ENCODE data around the gene PAPPA. TPM values are rescaled to one million over a fixed set of nuclear protein-coding genes. Genes with fewer than 3 reads are reported as not detected.

The PAPPA gene
- total RNA-seq, 1 experiment from 2014 or later: 0.05 TPM

DNA sequence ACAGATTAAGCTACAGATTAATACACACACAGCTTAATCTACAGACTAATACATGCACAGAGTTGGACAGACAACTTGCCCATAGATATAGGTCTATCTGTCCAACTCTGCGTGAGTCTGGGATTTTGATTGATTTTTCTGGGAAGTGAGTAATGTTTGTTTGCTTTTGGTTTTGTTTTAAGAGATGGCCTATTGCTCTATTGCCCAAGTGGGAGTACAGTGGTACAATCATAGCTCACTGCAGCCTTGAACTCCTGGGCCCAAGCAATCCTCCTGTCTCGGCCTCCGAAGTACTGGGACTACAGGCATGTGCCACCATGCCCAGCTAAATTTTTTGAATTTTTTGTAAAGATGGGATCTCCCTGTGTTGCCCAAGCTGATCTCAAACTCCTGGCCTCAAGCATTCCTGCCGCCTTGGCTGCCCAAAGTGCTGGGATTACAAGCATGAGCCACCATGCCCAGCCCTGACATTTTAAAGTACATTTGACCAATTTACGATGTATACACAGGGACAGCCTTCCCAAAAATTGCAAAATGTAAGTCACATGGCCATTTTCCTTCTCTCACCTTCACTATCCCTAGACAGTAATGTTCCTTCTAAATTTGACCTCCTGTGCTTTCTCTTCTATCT is 50.8 kb downstream of the PAPPA start:
- H3K27ac ChIP-seq (ENCODE audit: low read depth, low read length): no peak overlapping the region
- no peak for ATAC-seq
- POLR2A ChIA-PET: no interaction called here
- no peaks in the 10 kb centered on the region for H3K4me1 ChIP-seq (ENCODE audit: control insufficient read depth in 1 of 2, insufficient read depth in 2 of 2, low read length in 2 of 2)
- no peak overlapping the region for H3K4me3 ChIP-seq (replicated peaks in 1 of 2; ENCODE audit: low read depth in 1 of 2, low read length in 2 of 2)
- RAD21 ChIA-PET (ENCODE audit: low non-redundant PET in 1 of 2, low total read pairs in 2 of 2, uncharacterized antibody in 2 of 2, unreplicated experiment in 2 of 2): no interaction called here
- intact Hi-C loops (cut with micrococcal nuclease): no loop called here
- no peaks in the 10 kb centered on the region for H3K79me2 ChIP-seq (ENCODE audit: insufficient read depth, low read length)
- H3K4me2 ChIP-seq (ENCODE audit: low read length): no peak overlapping the region
- CTCF ChIA-PET: no interaction called here
- H2AFZ ChIP-seq (ENCODE audit: low read depth, low read length, poor library complexity, severe bottlenecking): no peak overlapping the region
- H4K20me1 ChIP-seq (ENCODE audit: insufficient read depth): no peaks in the 10 kb centered on the region
- no peak for DNase-seq (ENCODE audit: low read depth, low spot score)
- no peaks in the 10 kb centered on the region for H3K9me3 ChIP-seq (ENCODE audit: control insufficient read depth in 1 of 2, insufficient read depth in 1 of 2, low read depth in 1 of 2, low read length in 2 of 2)
- BruUV-seq (replicated peaks): no TSS peak
- peaks cover 62% of the 10 kb centered on the region for H3K27me3 ChIP-seq (ENCODE audit: insufficient read depth, low read length)
- H3K36me3 ChIP-seq (ENCODE audit: control insufficient read depth in 1 of 2, insufficient read depth in 2 of 2, low read length in 2 of 2): no peaks in the 10 kb centered on the region
- H3K9ac ChIP-seq (ENCODE audit: low read length): no peak overlapping the region
- TF ChIP-seq, protein P1, sequence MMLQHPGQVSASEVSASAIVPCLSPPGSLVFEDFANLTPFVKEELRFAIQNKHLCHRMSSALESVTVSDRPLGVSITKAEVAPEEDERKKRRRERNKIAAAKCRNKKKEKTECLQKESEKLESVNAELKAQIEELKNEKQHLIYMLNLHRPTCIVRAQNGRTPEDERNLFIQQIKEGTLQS (IDR thresholded peaks at IDR 0.05): no peak
- TF ChIP-seq SRF (IDR thresholded peaks at IDR 0.05; ENCODE audit: low read depth): no peak
- TF ChIP-seq EZH2 (IDR thresholded peaks at IDR 0.05): no peak
- no peak for TF ChIP-seq ZFX (IDR thresholded peaks at IDR 0.05)
- no peak for TF ChIP-seq ELF1 (IDR thresholded peaks at IDR 0.05; ENCODE audit: borderline replicate concordance, low read depth)
- TF ChIP-seq TCF7L2 (IDR thresholded peaks at IDR 0.05; ENCODE audit: borderline replicate concordance, extremely low read depth, insufficient read depth, insufficient read length): no peak
- no peak for TF ChIP-seq CBX3 (IDR thresholded peaks at IDR 0.05; ENCODE audit: low read depth)
- TF ChIP-seq FOSL1 (IDR thresholded peaks at IDR 0.05; ENCODE audit: low read depth): no peak
- TF ChIP-seq SP1 (IDR thresholded peaks at IDR 0.05; ENCODE audit: low read depth): no peak
- TF ChIP-seq, protein P2, sequence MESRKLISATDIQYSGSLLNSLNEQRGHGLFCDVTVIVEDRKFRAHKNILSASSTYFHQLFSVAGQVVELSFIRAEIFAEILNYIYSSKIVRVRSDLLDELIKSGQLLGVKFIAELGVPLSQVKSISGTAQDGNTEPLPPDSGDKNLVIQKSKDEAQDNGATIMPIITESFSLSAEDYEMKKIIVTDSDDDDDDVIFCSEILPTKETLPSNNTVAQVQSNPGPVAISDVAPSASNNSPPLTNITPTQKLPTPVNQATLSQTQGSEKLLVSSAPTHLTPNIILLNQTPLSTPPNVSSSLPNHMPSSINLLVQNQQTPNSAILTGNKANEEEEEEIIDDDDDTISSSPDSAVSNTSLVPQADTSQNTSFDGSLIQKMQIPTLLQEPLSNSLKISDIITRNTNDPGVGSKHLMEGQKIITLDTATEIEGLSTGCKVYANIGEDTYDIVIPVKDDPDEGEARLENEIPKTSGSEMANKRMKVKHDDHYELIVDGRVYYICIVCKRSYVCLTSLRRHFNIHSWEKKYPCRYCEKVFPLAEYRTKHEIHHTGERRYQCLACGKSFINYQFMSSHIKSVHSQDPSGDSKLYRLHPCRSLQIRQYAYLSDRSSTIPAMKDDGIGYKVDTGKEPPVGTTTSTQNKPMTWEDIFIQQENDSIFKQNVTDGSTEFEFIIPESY (IDR thresholded peaks at IDR 0.05; ENCODE audit: extremely low read depth, insufficient replicate concordance, low read length): no peak
- TF ChIP-seq, protein P3, sequence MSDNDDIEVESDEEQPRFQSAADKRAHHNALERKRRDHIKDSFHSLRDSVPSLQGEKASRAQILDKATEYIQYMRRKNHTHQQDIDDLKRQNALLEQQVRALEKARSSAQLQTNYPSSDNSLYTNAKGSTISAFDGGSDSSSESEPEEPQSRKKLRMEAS (IDR thresholded peaks at IDR 0.05): no peak
- no peak for TF ChIP-seq ZNF274 (IDR thresholded peaks at IDR 0.05; ENCODE audit: low read depth, low read length)
- no peaks in the 10 kb centered on the region for H3K9me2 ChIP-seq (ENCODE audit: insufficient read depth)
